Vagina (tissue), 2 donors: Measurements from ENCODE around the gene MYLK4. TPM values are rescaled to one million over a fixed set of nuclear protein-coding genes. Genes with fewer than 3 reads are reported as not detected.

Experiments
- DNase-seq, 2 donors: peaks; one replicate each; pipeline ENCODE4 v3.0.0-alpha.2; 2017; ENCODE audit errors: extremely low spot score in 2 of 2
- H3K27ac ChIP-seq: fragments of 200-600 bp; sonication (generic); one replicate; pipeline ENCODE4 v1.5.1; 2019
- H3K27me3 ChIP-seq: fragments of 200-600 bp; sonication (generic); one replicate; pipeline ENCODE4 v1.5.1; 2019
- H3K36me3 ChIP-seq, 2 donors: fragments of 200-600 bp; sonication (generic); one replicate each; pipeline ENCODE4 v1.5.1; 2017 to 2019
- H3K4me1 ChIP-seq: fragments of 200-600 bp; sonication (generic); one replicate; pipeline ENCODE4 v1.5.1; 2019
- H3K4me3 ChIP-seq, 2 donors: fragments of 200-600 bp; sonication (generic); 1 replicate in 1 of 2; 2 replicates in 1 of 2; pipeline ENCODE4 v1.5.1; 2016 to 2019
- H3K9me3 ChIP-seq: fragments of 200-600 bp; sonication (generic); one replicate; pipeline ENCODE4 v1.5.1; 2019
- POLR2A ChIP-seq, 2 donors: fragments of 450-650 bp; IDR thresholded peaks; one replicate each; pipeline ENCODE4 v1.6.1; 2017; ENCODE audit warnings: antibody characterized with exemption in 2 of 2, mild to moderate bottlenecking in 2 of 2, moderate library complexity in 2 of 2
- POLR2AphosphoS5 ChIP-seq, 2 donors: sonication (generic); formaldehyde crosslinking; IDR thresholded peaks; one replicate each; pipeline ENCODE4 v1.9.0; 2017; ENCODE audit warnings: antibody characterized with exemption in 2 of 2, mild to moderate bottlenecking in 2 of 2, low read depth in 1 of 2; ENCODE audit not compliant: insufficient read depth in 1 of 2
- intact Hi-C: fragments of 100-400 bp; cut with DNase I; formaldehyde crosslinking; loops from one replicate; pipeline ENCODE4 v1.15.1; 2023
- total RNA-seq: library from RNA; depleted of rRNA; stranded (reverse); fragments of >200 nt; gene quantifications from one replicate; pipeline ENCODE4 v1.2.3, GENCODE V29; 2016
- TF ChIP-seq, protein P1 (sequence below), 3 experiments: fragments of 450-650 bp in 2 of 3; fragments of 200-600 bp in 1 of 3; sonication (generic) in 1 of 3; IDR thresholded peaks; one replicate each; pipeline ENCODE4 v1.5.1; 2017 to 2019; ENCODE audit warnings: antibody characterized with exemption in 3 of 3, mild to moderate bottlenecking in 2 of 3, moderate library complexity in 2 of 3

MYLK4 gene
- total RNA-seq, 1 donor from 2014 or later = 0.74 TPM

DNA sequence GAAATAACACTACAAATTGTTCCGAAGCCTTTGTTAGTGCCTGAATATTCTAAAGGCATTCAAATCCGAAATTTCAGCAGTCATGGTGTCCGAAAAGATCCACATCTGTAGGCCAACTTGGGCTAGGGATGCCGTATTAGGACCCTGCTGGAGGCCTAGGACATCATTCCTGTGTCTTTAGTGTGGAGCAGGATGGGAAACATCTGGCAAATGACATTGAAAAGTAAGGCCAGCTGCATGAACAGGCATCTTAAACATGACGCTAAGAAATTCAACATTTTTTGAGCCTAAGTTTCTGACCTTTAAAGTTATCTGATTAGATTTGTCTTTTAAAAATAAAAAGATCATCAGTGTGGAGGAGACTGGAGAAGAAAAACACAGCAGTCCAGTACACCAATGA, 91.3 kb downstream of the MYLK4 start:
- Histone ChIP-seq H3K4me1 (no peaks in the 10 kb centered on the region), H3K9me3 (no peaks in the 10 kb centered on the region), H3K27ac (no peak overlapping the region), H3K4me3 (no peak overlapping the region), H3K36me3 (no peaks in the 10 kb centered on the region), H3K27me3 (no peaks in the 10 kb centered on the region)
- TF ChIP-seq POLR2A (IDR thresholded peaks at IDR 0.05) (no peak), POLR2AphosphoS5 (IDR thresholded peaks at IDR 0.05; ENCODE audit: insufficient read depth in 1 of 2, low read depth in 1 of 2) (no peak)
- TF ChIP-seq, protein P1, sequence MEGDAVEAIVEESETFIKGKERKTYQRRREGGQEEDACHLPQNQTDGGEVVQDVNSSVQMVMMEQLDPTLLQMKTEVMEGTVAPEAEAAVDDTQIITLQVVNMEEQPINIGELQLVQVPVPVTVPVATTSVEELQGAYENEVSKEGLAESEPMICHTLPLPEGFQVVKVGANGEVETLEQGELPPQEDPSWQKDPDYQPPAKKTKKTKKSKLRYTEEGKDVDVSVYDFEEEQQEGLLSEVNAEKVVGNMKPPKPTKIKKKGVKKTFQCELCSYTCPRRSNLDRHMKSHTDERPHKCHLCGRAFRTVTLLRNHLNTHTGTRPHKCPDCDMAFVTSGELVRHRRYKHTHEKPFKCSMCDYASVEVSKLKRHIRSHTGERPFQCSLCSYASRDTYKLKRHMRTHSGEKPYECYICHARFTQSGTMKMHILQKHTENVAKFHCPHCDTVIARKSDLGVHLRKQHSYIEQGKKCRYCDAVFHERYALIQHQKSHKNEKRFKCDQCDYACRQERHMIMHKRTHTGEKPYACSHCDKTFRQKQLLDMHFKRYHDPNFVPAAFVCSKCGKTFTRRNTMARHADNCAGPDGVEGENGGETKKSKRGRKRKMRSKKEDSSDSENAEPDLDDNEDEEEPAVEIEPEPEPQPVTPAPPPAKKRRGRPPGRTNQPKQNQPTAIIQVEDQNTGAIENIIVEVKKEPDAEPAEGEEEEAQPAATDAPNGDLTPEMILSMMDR (IDR thresholded peaks at IDR 0.05) = no peak
- intact Hi-C loops = no loop called here
- DNase-seq = no peak

DNA sequence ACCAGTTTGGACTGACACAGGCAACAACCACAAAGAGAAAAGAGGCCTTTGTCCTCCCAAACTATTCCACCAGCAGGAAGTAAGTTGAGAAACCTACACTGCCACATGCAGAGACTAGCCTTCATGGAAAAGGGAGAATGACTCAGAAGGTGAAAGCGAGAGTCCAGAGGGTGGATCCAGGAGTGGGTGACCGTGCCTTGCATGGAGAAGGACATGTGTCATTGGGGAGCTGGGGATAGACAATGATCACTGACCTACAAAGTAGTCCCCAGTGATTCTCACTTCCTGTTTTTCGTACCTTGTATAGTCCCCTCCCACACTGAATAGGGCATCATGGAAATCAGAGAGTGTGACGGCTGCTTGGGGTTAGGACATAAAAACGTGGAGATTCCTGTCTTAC, 91.9 kb downstream of the MYLK4 start:
- Histone ChIP-seq H3K27me3 (no peaks in the 10 kb centered on the region), H3K36me3 (no peaks in the 10 kb centered on the region), H3K4me3 (no peak overlapping the region), H3K27ac (no peak overlapping the region), H3K9me3 (no peaks in the 10 kb centered on the region), H3K4me1 (no peaks in the 10 kb centered on the region)
- no peak for TF ChIP-seq POLR2A (IDR thresholded peaks at IDR 0.05)
- TF ChIP-seq, protein P1 (IDR thresholded peaks at IDR 0.05) = no peak
- no peak for TF ChIP-seq POLR2AphosphoS5 (IDR thresholded peaks at IDR 0.05; ENCODE audit: insufficient read depth in 1 of 2, low read depth in 1 of 2)
- intact Hi-C loops = no loop called here
- DNase-seq = no peak

DNA sequence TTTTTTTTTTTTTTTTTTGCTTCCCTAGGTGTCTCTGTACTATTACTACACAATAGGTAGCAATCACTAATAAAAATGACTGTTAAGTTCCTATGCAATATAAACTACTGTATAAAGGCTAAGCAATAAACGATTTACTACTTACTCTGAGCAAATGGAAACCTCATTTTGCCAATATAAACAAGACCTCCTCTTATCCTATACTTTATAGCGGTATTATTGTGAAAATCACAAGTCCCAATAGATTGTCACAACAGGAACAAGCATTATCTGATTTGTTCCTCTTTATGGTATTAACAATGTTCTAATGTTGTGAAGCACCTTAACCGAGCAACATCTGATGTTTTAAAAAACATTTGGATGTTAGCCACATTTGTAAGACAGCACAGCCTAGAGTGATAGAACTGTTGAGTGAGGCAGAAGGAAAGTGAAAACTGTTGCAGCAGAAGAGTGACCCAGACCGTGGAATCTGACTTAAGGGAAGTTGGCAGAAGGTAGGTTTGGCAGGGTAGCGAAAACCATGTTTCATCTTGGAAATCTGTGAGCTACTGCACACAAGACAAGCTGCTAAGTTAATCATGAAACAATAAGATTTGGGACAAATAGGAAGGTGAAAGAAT, 94.2 kb downstream of the MYLK4 start:
- Histone ChIP-seq H3K4me1 (no peaks in the 10 kb centered on the region), H3K27me3 (no peaks in the 10 kb centered on the region), H3K27ac (no peak overlapping the region), H3K9me3 (no peaks in the 10 kb centered on the region), H3K4me3 (no peak overlapping the region), H3K36me3 (no peaks in the 10 kb centered on the region)
- no peak for TF ChIP-seq POLR2AphosphoS5 (IDR thresholded peaks at IDR 0.05; ENCODE audit: insufficient read depth in 1 of 2, low read depth in 1 of 2)
- no peak for TF ChIP-seq POLR2A (IDR thresholded peaks at IDR 0.05)
- TF ChIP-seq, protein P1 (IDR thresholded peaks at IDR 0.05) = no peak
- intact Hi-C loops = no loop called here
- DNase-seq = no peak

GRCh38 chr6:2655844-2656433, 94.8 kb downstream of the MYLK4 start:
- no peaks in the 10 kb centered on the region for H3K9me3 ChIP-seq
- intact Hi-C loops = no loop called here
- H3K4me1 ChIP-seq = no peaks in the 10 kb centered on the region
- TF ChIP-seq POLR2A (IDR thresholded peaks at IDR 0.05) = no peak
- TF ChIP-seq, protein P1 (IDR thresholded peaks at IDR 0.05) = no peak
- no peak for TF ChIP-seq POLR2AphosphoS5 (IDR thresholded peaks at IDR 0.05; ENCODE audit: insufficient read depth in 1 of 2, low read depth in 1 of 2)
- H3K4me3 ChIP-seq = no peak overlapping the region
- H3K27me3 ChIP-seq = no peaks in the 10 kb centered on the region
- H3K36me3 ChIP-seq = no peaks in the 10 kb centered on the region
- DNase-seq = no peak
- H3K27ac ChIP-seq = no peak overlapping the region

- no peak overlapping the region for H3K27ac ChIP-seq
- H3K4me1 ChIP-seq = no peaks in the 10 kb centered on the region
- H3K4me3 ChIP-seq = no peak overlapping the region
- H3K9me3 ChIP-seq = no peaks in the 10 kb centered on the region
- H3K36me3 ChIP-seq = no peaks in the 10 kb centered on the region
- no peak for DNase-seq
- no peaks in the 10 kb centered on the region for H3K27me3 ChIP-seq
- intact Hi-C loops = no loop called here
- TF ChIP-seq, protein P1 (IDR thresholded peaks at IDR 0.05) = no peak
- no peak for TF ChIP-seq POLR2AphosphoS5 (IDR thresholded peaks at IDR 0.05; ENCODE audit: insufficient read depth in 1 of 2, low read depth in 1 of 2)
Observed at GRCh38 chr6:2653369-2654032, 97.2 kb downstream of the MYLK4 start.
